Smooth muscle cell (in vitro differentiated cells): ENCODE results near the gene PPFIBP1. TPM values are rescaled to one million over a fixed set of nuclear protein-coding genes. Genes with fewer than 3 reads are reported as not detected.

Experiments
- DNase-seq: peaks from one replicate; lab custom pipeline; 2025; ENCODE audit not compliant: unreplicated experiment; lab: John Stamatoyannopoulos, UW
- H2AFZ ChIP-seq: fragments of 200-600 bp; sonication (generic); 2 replicates; pipeline ENCODE4 v1.6.0; 2016; ENCODE audit warnings: antibody characterized with exemption, low read depth, mild to moderate bottlenecking
- H3F3A ChIP-seq: fragments of 200-600 bp; sonication (generic); 2 replicates; pipeline ENCODE4 v1.6.0; 2017; ENCODE audit warnings: antibody characterized with exemption, low read depth
- H3K27ac ChIP-seq: fragments of 200-600 bp; sonication (generic); 2 replicates; pipeline ENCODE4 v1.5.1; 2016; ENCODE audit warnings: low read depth, mild to moderate bottlenecking
- H3K27me3 ChIP-seq: fragments of 200-600 bp; sonication (generic); 2 replicates; pipeline ENCODE4 v1.6.1; 2016; ENCODE audit warnings: low read depth, mild to moderate bottlenecking
- H3K36me3 ChIP-seq: fragments of 200-600 bp; sonication (generic); 2 replicates; pipeline ENCODE4 v1.5.1; 2016; ENCODE audit warnings: low read depth
- H3K4me1 ChIP-seq: fragments of 200-600 bp; sonication (generic); 2 replicates; pipeline ENCODE4 v1.5.1; 2016; ENCODE audit warnings: low read depth
- H3K4me2 ChIP-seq: fragments of 200-600 bp; sonication (generic); 2 replicates; pipeline ENCODE4 v1.6.0; 2016; ENCODE audit warnings: mild to moderate bottlenecking
- H3K4me3 ChIP-seq: fragments of 200-600 bp; sonication (generic); 2 replicates; pipeline ENCODE4 v1.5.1; 2016; ENCODE audit warnings: mild to moderate bottlenecking
- H3K79me2 ChIP-seq: fragments of 200-600 bp; sonication (generic); 2 replicates; pipeline ENCODE4 v1.6.0; 2016; ENCODE audit warnings: low read depth, mild to moderate bottlenecking
- H3K9ac ChIP-seq: fragments of 200-600 bp; sonication (generic); 2 replicates; pipeline ENCODE4 v1.6.0; 2016; ENCODE audit warnings: low read depth
- H3K9me3 ChIP-seq: fragments of 200-600 bp; sonication (generic); replicated peaks from 2 replicates; pipeline ENCODE4 v1.5.1; 2016; ENCODE audit warnings: low read depth
- H4K20me1 ChIP-seq: fragments of 200-600 bp; sonication (generic); 2 replicates; pipeline ENCODE4 v1.6.0; 2016; ENCODE audit warnings: low read depth
- CTCF ChIP-seq: fragments of 200-600 bp; sonication (generic); IDR thresholded peaks from 2 replicates; pipeline ENCODE4 v1.5.1; 2017; ENCODE audit warnings: borderline replicate concordance, mild to moderate bottlenecking, antibody characterized with exemption; ENCODE audit not compliant: insufficient read depth, poor library complexity, severe bottlenecking
- WGBS: methylation state at CpG from one replicate; pipeline ENCODE4 v1.1.7; 2016; ENCODE audit warnings: low lambda C conversion rate; 5-methylcytosine and 5-hydroxymethylcytosine counted together
- polyA plus RNA-seq: library from polyadenylated mRNA; unstranded; fragments of >200 nt; fragmentation: Nextera tagmentation; extraction: Ambion mirVana; gene quantifications from 2 replicates; pipeline ENCODE4 v1.2.1, GENCODE V29; 2016
- total RNA-seq: library from RNA; depleted of rRNA; stranded (reverse); fragments of >200 nt; gene quantifications from 2 replicates; pipeline ENCODE4 v1.2.3, GENCODE V29; 2014

The PPFIBP1 gene
- total and polyA plus RNA-seq, 2 experiments from 2014 or later, result 45.7 to 150 TPM

DNA sequence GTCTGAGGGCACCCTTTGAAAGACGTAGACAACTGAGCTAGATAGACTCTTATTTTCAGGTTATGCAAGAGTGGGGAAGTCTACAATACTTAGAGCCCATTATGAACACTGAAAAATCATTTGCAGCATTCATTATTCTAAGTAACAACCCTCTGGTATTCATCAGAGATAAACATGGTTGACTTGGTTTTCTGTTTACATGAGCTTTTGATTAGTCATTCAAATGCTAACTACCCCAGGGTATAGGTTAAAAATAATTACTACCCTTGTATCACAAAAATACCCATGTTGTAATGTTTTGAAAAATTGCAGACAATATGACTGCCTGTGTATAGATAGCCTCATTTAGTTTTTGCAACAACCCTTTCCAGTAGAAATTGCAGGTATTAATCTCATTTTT lies 78.5 kb downstream of the PPFIBP1 start:
- Histone ChIP-seq H3K79me2 (peaks cover 97% of the 10 kb centered on the region), H3K4me3 (no peak overlapping the region), H3K9ac (no peak overlapping the region), H3F3A (no peaks in the 10 kb centered on the region), H3K4me2 (no peak overlapping the region), H3K4me1 (no peaks in the 10 kb centered on the region), H3K9me3 (no peaks in the 10 kb centered on the region), H3K36me3 (peaks cover 4% of the 10 kb centered on the region), H4K20me1 (peaks cover 76% of the 10 kb centered on the region), H3K27me3 (no peaks in the 10 kb centered on the region), H3K27ac (peak overlapping the region; percentile 13), H2AFZ (no peak overlapping the region)
- 80% methylated on average over 1 of the region's 1 CpG for WGBS
- no peak for TF ChIP-seq CTCF
- no peak for DNase-seq

- 94% methylated on average over 3 of the region's 3 CpGs for WGBS
- no peak overlapping the region for H3K9ac ChIP-seq
- H3K27ac ChIP-seq, result no peak overlapping the region
- H3K4me1 ChIP-seq, result no peaks in the 10 kb centered on the region
- H3K4me3 ChIP-seq, result no peak overlapping the region
- TF ChIP-seq CTCF, result no peak
- no peak overlapping the region for H3K4me2 ChIP-seq
- peaks cover 97% of the 10 kb centered on the region for H3K79me2 ChIP-seq
- no peak for DNase-seq
- H3K9me3 ChIP-seq, result no peaks in the 10 kb centered on the region
- peaks cover 4% of the 10 kb centered on the region for H3K36me3 ChIP-seq
- no peaks in the 10 kb centered on the region for H3K27me3 ChIP-seq
- no peak overlapping the region for H2AFZ ChIP-seq
- H4K20me1 ChIP-seq, result peaks cover 63% of the 10 kb centered on the region
- H3F3A ChIP-seq, result no peaks in the 10 kb centered on the region
These were observed 80.4 kb downstream of the PPFIBP1 start for GRCh38 chr12:27604431-27604830.

DNA sequence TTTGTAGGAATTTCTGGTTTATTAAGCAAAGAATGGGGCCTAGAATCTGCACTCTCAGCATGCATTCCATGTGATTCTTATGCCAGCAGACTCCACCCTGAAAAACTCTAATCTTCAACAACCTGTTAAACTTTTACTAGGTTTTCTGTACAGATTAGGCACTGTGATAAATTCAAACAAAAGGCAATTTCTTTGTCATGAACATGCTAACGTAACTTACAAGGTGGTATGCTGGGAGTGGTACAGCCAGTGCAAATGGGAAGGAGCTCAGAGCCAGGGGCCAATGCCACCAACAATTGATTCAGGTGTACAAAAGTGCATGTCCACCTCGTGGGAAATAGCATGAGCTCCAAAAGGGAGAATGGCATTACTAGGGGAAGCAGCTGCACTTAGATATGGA lies 83.0 kb downstream of the PPFIBP1 start:
- no peak overlapping the region for H3K27ac ChIP-seq
- H3K9me3 ChIP-seq, result no peaks in the 10 kb centered on the region
- H3F3A ChIP-seq, result peaks cover 6% of the 10 kb centered on the region
- H3K4me3 ChIP-seq, result no peak overlapping the region
- H3K79me2 ChIP-seq, result peaks cover 97% of the 10 kb centered on the region
- no peak overlapping the region for H3K4me2 ChIP-seq
- no peak overlapping the region for H3K9ac ChIP-seq
- no peak for DNase-seq
- TF ChIP-seq CTCF, result no peak
- peaks cover 47% of the 10 kb centered on the region for H4K20me1 ChIP-seq
- H3K4me1 ChIP-seq, result peaks cover 3% of the 10 kb centered on the region
- WGBS, result 48% methylated on average over 2 of the region's 2 CpGs
- no peaks in the 10 kb centered on the region for H3K27me3 ChIP-seq
- peaks cover 4% of the 10 kb centered on the region for H3K36me3 ChIP-seq
- H2AFZ ChIP-seq, result no peak overlapping the region

DNA sequence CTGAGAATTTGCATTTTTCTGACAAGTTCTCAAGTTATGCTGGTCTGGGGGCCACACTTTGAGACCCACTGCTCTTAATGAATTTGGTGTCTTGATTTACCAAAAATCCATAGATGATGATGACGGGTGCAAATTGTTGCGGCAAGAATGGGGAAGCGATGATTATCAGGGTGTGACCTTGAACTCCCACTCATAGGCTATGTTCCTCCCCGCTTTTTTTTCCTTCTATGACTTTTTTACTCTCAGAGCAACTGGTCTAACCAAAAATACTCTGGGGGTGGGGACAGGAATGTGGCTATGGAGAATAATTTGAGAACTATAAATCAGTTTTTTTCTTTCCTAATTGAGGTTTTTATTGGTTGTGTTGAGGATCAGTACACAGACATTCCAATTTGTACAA lies 83.6 kb downstream of the PPFIBP1 start:
- peaks cover 41% of the 10 kb centered on the region for H4K20me1 ChIP-seq
- no peak overlapping the region for H3K4me3 ChIP-seq
- peaks cover 4% of the 10 kb centered on the region for H3K36me3 ChIP-seq
- TF ChIP-seq CTCF, result no peak
- H3F3A ChIP-seq, result peaks cover 6% of the 10 kb centered on the region
- peaks cover 3% of the 10 kb centered on the region for H3K4me1 ChIP-seq
- DNase-seq, result no peak
- H3K4me2 ChIP-seq, result no peak overlapping the region
- H3K27ac ChIP-seq, result no peak overlapping the region
- WGBS, result 81% methylated on average over 4 of the region's 4 CpGs
- no peaks in the 10 kb centered on the region for H3K9me3 ChIP-seq
- no peak overlapping the region for H2AFZ ChIP-seq
- H3K27me3 ChIP-seq, result no peaks in the 10 kb centered on the region
- peaks cover 94% of the 10 kb centered on the region for H3K79me2 ChIP-seq
- no peak overlapping the region for H3K9ac ChIP-seq
